Panc1 (cell line): Measurements from ENCODE around the gene AKT1. TPM values are rescaled to one million over a fixed set of nuclear protein-coding genes. Genes with fewer than 3 reads are reported as not detected.

Experiments used
- ATAC-seq: fragments of 200-7000 bp; cut with Tn5 transposase; 2 replicates; pipeline ENCODE4 v1.9.1; 2020; ENCODE audit warnings: mild to moderate bottlenecking, moderate library complexity
- BruUV-seq: library from RNA; stranded (reverse); fragments of 400-500 nt; replicated peaks from 2 replicates; lab custom pipeline; 2021; lab: Mats Ljungman, UMichigan
- CTCF ChIA-PET: fragments of 300-600 bp; sonication (Branson Sonifier 250); formaldehyde crosslinking; loops from one replicate; lab custom pipeline; 2022; ENCODE audit warnings: antibody characterized with exemption; lab: Charles Lee
- POLR2A ChIA-PET: fragments of 300-600 bp; sonication (Branson Sonifier 250); formaldehyde crosslinking; loops from one replicate; lab custom pipeline; 2022; ENCODE audit warnings: antibody characterized with exemption; lab: Charles Lee
- DNase-seq: peaks from one replicate; pipeline ENCODE4 v3.0.0-alpha.2; 2010; ENCODE audit warnings: low read depth, low spot score
- H3K27ac ChIP-seq: 2 replicates; pipeline ENCODE4 v1.5.1; 2011; ENCODE audit warnings: mild to moderate bottlenecking, low read length, inconsistent platforms
- H3K27me3 ChIP-seq: fragments of 200-500 bp; sonication (Bioruptor generic); 2 replicates; pipeline ENCODE4 v1.6.0; 2014; ENCODE audit warnings: low read length, inconsistent platforms; ENCODE audit not compliant: control insufficient read depth, insufficient read depth
- H3K36me3 ChIP-seq: fragments of 200-500 bp; sonication (Bioruptor generic); 2 replicates; pipeline ENCODE4 v1.5.1; 2014; ENCODE audit warnings: inconsistent platforms, mild to moderate bottlenecking, low read length, moderate library complexity; ENCODE audit not compliant: control insufficient read depth, insufficient read depth
- H3K4me1 ChIP-seq: 2 replicates; pipeline ENCODE4 v1.5.1; 2011; ENCODE audit warnings: inconsistent platforms, mild to moderate bottlenecking, low read length, moderate library complexity; ENCODE audit not compliant: control insufficient read depth, insufficient read depth
- H3K4me3 ChIP-seq, 2 experiments: 2 replicates each; pipeline ENCODE4 v1.5.1; 2011 to 2012; ENCODE audit warnings: low read depth in 2 of 2, low read length in 2 of 2, mild to moderate bottlenecking in 2 of 2, inconsistent platforms in 1 of 2, moderate library complexity in 1 of 2
- H3K9me3 ChIP-seq: fragments of 200-500 bp; sonication (Bioruptor generic); 2 replicates; pipeline ENCODE4 v1.5.1; 2014; ENCODE audit warnings: low read depth, mild to moderate bottlenecking, inconsistent platforms, low read length, moderate library complexity; ENCODE audit not compliant: control insufficient read depth, insufficient read depth
- CTCF ChIP-seq: fragments of 450-650 bp; IDR thresholded peaks from 2 replicates; pipeline ENCODE4 v1.5.1; 2017; ENCODE audit warnings: mild to moderate bottlenecking
- POLR2AphosphoS5 ChIP-seq: IDR thresholded peaks from 2 replicates; pipeline ENCODE4 v1.6.1; 2012; ENCODE audit warnings: mild to moderate bottlenecking, low read depth, low read length, moderate library complexity
- REST ChIP-seq, 2 experiments: IDR thresholded peaks; 2 replicates each; pipeline ENCODE4 v1.6.1; 2011 to 2012; ENCODE audit warnings: low read depth in 2 of 2, control low read depth in 1 of 2, low read length in 1 of 2, mild to moderate bottlenecking in 1 of 2, moderate library complexity in 1 of 2; ENCODE audit not compliant: insufficient read depth in 1 of 2
- SIN3A ChIP-seq: IDR thresholded peaks from 2 replicates; pipeline ENCODE4 v1.6.1; 2012; ENCODE audit warnings: low read depth, mild to moderate bottlenecking, low read length, moderate library complexity, borderline replicate concordance; ENCODE audit not compliant: insufficient read depth
- TCF7L2 ChIP-seq: IDR thresholded peaks from 2 replicates; pipeline ENCODE4 v1.6.1; 2011; ENCODE audit warnings: mild to moderate bottlenecking, low read depth, low read length, inconsistent platforms
- in situ Hi-C: cut with HindIII; loops from 2 replicates; pipeline ENCODE4 v1.10.0; 2016; ENCODE audit warnings: low sequenced_read_pairs, low pct_unique_long_range_greater_than_20kb
- intact Hi-C: fragments of 100-400 bp; cut with micrococcal nuclease; formaldehyde crosslinking; loops from one replicate; pipeline ENCODE4 v1.10.0; 2022; ENCODE audit not compliant: unreplicated experiment
- total RNA-seq: library from RNA; stranded (reverse); gene quantifications from one replicate; pipeline ENCODE4 v1.2.1, GENCODE V29; 2021; ENCODE audit not compliant: unreplicated experiment

Gene AKT1
- total RNA-seq, 1 experiment from 2014 or later, result 175 TPM

GRCh38 chr14:104788161-104788818, 7.3 kb downstream of the AKT1 start:
- CTCF ChIA-PET, result no interaction called here
- Histone ChIP-seq H3K27me3 (no peaks in the 10 kb centered on the region), H3K36me3 (no peaks in the 10 kb centered on the region), H3K9me3 (no peaks in the 10 kb centered on the region), H3K4me3 (no peak overlapping the region), H3K27ac (no peak overlapping the region), H3K4me1 (peaks cover 20% of the 10 kb centered on the region)
- no peak for ATAC-seq
- intact Hi-C loops, result no loop called here
- in situ Hi-C loops, result no loop called here
- TF ChIP-seq CTCF (no peak), POLR2AphosphoS5 (no peak), REST (IDR thresholded peaks at IDR 0.05; ENCODE audit: insufficient read depth in 1 of 2, low read depth in 2 of 2, low read length in 1 of 2) (no peak), SIN3A (no peak), TCF7L2 (no peak)
- no TSS peak for BruUV-seq
- POLR2A ChIA-PET, result no interaction called here
- DNase-seq, result no peak

- ChIA-PET CTCF (no interaction called here), POLR2A (no interaction called here)
- peaks cover 15% of the 10 kb centered on the region for H3K4me1 ChIP-seq
- no peaks in the 10 kb centered on the region for H3K27me3 ChIP-seq
- no peaks in the 10 kb centered on the region for H3K36me3 ChIP-seq
- H3K27ac ChIP-seq, result no peak overlapping the region
- intact Hi-C loops (no loop called here), in situ Hi-C loops (no loop called here)
- no peak overlapping the region for H3K4me3 ChIP-seq
- ATAC-seq (no peak), DNase-seq (no peak)
- TF ChIP-seq POLR2AphosphoS5, result no peak
- no peak for TF ChIP-seq SIN3A
- no peak for TF ChIP-seq REST (IDR thresholded peaks at IDR 0.05; ENCODE audit: insufficient read depth in 1 of 2, low read depth in 2 of 2, low read length in 1 of 2)
- no peak for TF ChIP-seq CTCF
- TF ChIP-seq TCF7L2, result no peak
- no TSS peak for BruUV-seq
- no peaks in the 10 kb centered on the region for H3K9me3 ChIP-seq
Observed at GRCh38 chr14:104787736-104788135, 7.8 kb downstream of the AKT1 start.
